KMS-11 (cell line): ENCODE results near the gene ECE1.
"Not testable (repeated sequence)": the region's sequence is repeated elsewhere in the genome, so short reads cannot be mapped to it uniquely, and the experiment has no call there.

Source experiments
- H2AFZ ChIP-seq: fragments of 200-600 bp; sonication (generic); 2 replicates; pipeline ENCODE4 v1.6.1; 2016; ENCODE audit warnings: antibody characterized with exemption, mixed run types, low read depth
- H3K27ac ChIP-seq: fragments of 200-600 bp; sonication (generic); 2 replicates; pipeline ENCODE4 v1.6.1; 2016; ENCODE audit warnings: mild to moderate bottlenecking, mixed run types
- H3K27me3 ChIP-seq: fragments of 200-600 bp; sonication (generic); 2 replicates; pipeline ENCODE4 v1.6.1; 2017; ENCODE audit warnings: mild to moderate bottlenecking, low read depth, mixed run types, moderate library complexity; ENCODE audit not compliant: insufficient read depth
- H3K36me3 ChIP-seq: fragments of 200-600 bp; sonication (generic); 2 replicates; pipeline ENCODE4 v1.6.1; 2017; ENCODE audit warnings: mild to moderate bottlenecking, mixed run types; ENCODE audit not compliant: insufficient read depth
- H3K4me1 ChIP-seq: fragments of 200-600 bp; sonication (generic); 2 replicates; pipeline ENCODE4 v1.6.1; 2016; ENCODE audit warnings: mild to moderate bottlenecking, low read depth, mixed run types; ENCODE audit not compliant: poor library complexity, severe bottlenecking
- H3K4me2 ChIP-seq: fragments of 200-600 bp; sonication (generic); 2 replicates; pipeline ENCODE4 v1.7.0; 2016; ENCODE audit warnings: mild to moderate bottlenecking, mixed run types
- H3K4me3 ChIP-seq: fragments of 200-600 bp; sonication (generic); IDR thresholded peaks from 2 replicates; pipeline ENCODE4 v1.6.1; 2017; ENCODE audit warnings: low read depth, low read length, mixed read lengths; ENCODE audit not compliant: insufficient read depth
- H3K79me2 ChIP-seq: fragments of 200-600 bp; sonication (generic); 2 replicates; pipeline ENCODE4 v1.6.1; 2016; ENCODE audit warnings: low read depth, mixed run types; ENCODE audit not compliant: insufficient read depth
- H3K9ac ChIP-seq: fragments of 200-600 bp; sonication (generic); 2 replicates; pipeline ENCODE4 v1.6.1; 2016; ENCODE audit warnings: mild to moderate bottlenecking, mixed run types
- H4K20me1 ChIP-seq: fragments of 200-600 bp; sonication (generic); 2 replicates; pipeline ENCODE4 v1.6.1; 2016; ENCODE audit warnings: mild to moderate bottlenecking, mixed run types; ENCODE audit not compliant: insufficient read depth
- CTCF ChIP-seq: fragments of 200-600 bp; sonication (generic); conservative IDR thresholded peaks from 2 replicates; pipeline ENCODE4 v1.6.1; 2017; ENCODE audit warnings: low read depth, mild to moderate bottlenecking, antibody characterized with exemption, low read length, moderate library complexity, mixed read lengths

The ECE1 gene

GRCh38 chr1:21229246-21230000 is 60.8 kb downstream of the ECE1 start:
- H2AFZ ChIP-seq, result no peak overlapping the region
- no peaks in the 10 kb centered on the region for H3K36me3 ChIP-seq
- no peak overlapping the region for H3K27ac ChIP-seq
- H3K4me3 ChIP-seq, result no peak overlapping the region
- H3K4me2 ChIP-seq, result no peak overlapping the region
- no peaks in the 10 kb centered on the region for H3K4me1 ChIP-seq
- no peak overlapping the region for H3K9ac ChIP-seq
- no peaks in the 10 kb centered on the region for H3K27me3 ChIP-seq
- H3K79me2 ChIP-seq, result no peaks in the 10 kb centered on the region
- no peak for TF ChIP-seq CTCF
- no peaks in the 10 kb centered on the region for H4K20me1 ChIP-seq

GRCh38 chr1:21228224-21228623 is 62.0 kb downstream of the ECE1 start:
- not testable (repeated sequence) for H3K4me2 ChIP-seq, H3K36me3 ChIP-seq, H3K4me1 ChIP-seq, H3K27ac ChIP-seq, H3K9ac ChIP-seq, H3K4me3 ChIP-seq, H4K20me1 ChIP-seq, H3K79me2 ChIP-seq, H2AFZ ChIP-seq, H3K27me3 ChIP-seq

- Histone ChIP-seq H3K27me3 (no peaks in the 10 kb centered on the region), H3K4me1 (no peaks in the 10 kb centered on the region), H3K27ac (no peak overlapping the region), H3K36me3 (no peaks in the 10 kb centered on the region), H3K4me3 (no peak overlapping the region), H3K79me2 (no peaks in the 10 kb centered on the region), H3K9ac (no peak overlapping the region), H4K20me1 (no peaks in the 10 kb centered on the region), H3K4me2 (no peak overlapping the region), H2AFZ (no peak overlapping the region)
- TF ChIP-seq CTCF, result no peak
These were observed 65.2 kb downstream of the ECE1 start for GRCh38 chr1:21225065-21225464.

GRCh38 chr1:21220815-21221214 is 69.4 kb downstream of the ECE1 start:
- H3K4me3 ChIP-seq, result no peak overlapping the region
- peaks cover 11% of the 10 kb centered on the region for H3K4me1 ChIP-seq
- no peaks in the 10 kb centered on the region for H3K36me3 ChIP-seq
- no peak overlapping the region for H3K27ac ChIP-seq
- H3K4me2 ChIP-seq, result no peak overlapping the region
- no peak for TF ChIP-seq CTCF
- no peaks in the 10 kb centered on the region for H3K27me3 ChIP-seq
- H3K9ac ChIP-seq, result no peak overlapping the region
- H4K20me1 ChIP-seq, result no peaks in the 10 kb centered on the region
- H3K79me2 ChIP-seq, result no peaks in the 10 kb centered on the region
- H2AFZ ChIP-seq, result no peak overlapping the region

GRCh38 chr1:21219674-21220073 is 70.6 kb downstream of the ECE1 start:
- Histone ChIP-seq H3K79me2 (no peaks in the 10 kb centered on the region), H3K9ac (no peak overlapping the region), H3K4me1 (peaks cover 11% of the 10 kb centered on the region), H2AFZ (no peak overlapping the region), H3K27me3 (no peaks in the 10 kb centered on the region), H3K27ac (no peak overlapping the region), H3K36me3 (no peaks in the 10 kb centered on the region), H4K20me1 (no peaks in the 10 kb centered on the region), H3K4me2 (no peak overlapping the region), H3K4me3 (no peak overlapping the region)
- no peak for TF ChIP-seq CTCF
